ENCODE data around the gene GRK6. TPM values are rescaled to one million over a fixed set of nuclear protein-coding genes. Genes with fewer than 3 reads are reported as not detected.

GRK6 gene
- total and polyA plus RNA-seq, 9 of the 15 experiments (the other 6 are each of a cell fraction or from before 2014, with no cell fraction given): 0.63 to 122 (median 44.5) TPM

DNA sequence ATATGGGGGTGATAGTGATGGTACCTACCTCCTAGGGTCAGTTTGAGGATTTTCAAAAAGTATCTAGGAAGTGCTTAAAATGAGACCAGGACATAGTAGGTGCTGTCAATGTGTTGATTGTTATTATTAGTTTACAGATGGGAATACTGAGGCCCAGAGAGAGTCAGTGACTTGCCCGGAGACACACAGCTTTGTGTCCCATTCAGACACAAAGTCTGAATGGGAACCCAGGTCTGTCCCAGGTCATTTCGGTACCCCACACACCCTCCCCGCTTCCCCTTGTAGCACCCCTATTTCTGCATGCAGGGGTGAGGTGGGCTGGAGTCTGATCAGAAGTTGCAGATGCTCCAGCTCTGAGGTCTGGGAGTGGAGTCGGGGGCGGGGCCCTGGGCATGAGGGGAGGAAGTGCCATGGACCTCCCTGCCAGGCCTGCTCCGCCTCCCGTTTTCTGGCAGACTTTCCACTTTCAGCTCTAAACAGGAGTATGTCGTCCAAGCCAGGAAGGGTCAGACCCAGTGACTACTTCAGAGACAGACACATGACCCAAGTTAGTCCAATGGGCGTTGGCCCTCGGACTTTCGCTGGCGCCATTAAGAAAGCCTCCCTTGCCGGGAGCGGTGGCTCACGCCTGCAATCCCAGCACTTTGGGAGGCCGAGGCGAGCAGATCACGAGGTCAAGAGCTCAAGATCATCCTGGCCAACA, 50.2 kb downstream of the GRK6 start (continued):
- no peak for TF ChIP-seq EP400 (IDR thresholded peaks at IDR 0.05)

DNA sequence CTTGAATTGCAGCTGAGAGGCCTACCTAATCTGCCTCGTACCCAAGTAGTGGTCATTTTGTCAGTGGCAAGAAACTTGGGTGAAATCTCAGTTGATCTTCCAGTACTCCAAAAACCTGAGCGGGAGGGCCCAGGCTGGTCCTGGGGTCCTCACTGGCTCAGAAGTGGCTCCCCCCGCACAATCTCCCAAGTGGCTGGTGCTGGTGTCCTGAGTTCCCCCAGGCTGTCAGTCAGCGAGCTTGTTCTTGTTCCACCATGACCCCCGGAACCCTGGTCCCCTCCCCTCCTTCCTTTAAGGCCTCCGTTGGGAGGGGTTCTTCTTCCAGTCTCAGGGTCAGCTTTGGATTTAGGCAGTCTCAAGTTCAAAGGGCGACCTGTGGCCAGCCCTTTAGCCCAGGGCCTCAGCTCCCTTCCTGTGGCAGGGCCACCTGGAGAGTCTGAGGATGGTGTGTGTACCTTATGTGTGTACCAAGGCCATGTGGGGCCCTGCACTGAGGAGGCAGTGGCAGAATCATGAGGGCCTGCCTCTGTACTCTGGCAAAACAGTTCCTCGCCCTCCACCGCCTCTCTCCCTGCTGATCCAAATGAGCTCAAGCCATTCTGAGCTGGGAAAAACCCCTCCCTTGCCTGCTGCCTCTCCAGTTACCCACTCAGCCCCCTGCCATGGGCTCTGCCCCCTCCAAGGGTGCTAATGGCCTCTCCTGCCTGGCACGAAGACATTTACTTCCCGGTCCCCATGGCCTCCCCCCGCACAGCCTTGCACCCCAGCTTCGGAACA, 51.4 kb downstream of the GRK6 start:
- WGBS (ENCODE audit: insufficient coverage, low coverage, missing lambda C conversion rate): 90% methylated on average over 12 of the region's 13 CpGs
- no peaks in the 10 kb centered on the region for H4K20me1 ChIP-seq (replicated peaks; ENCODE audit: control insufficient read depth, insufficient read depth, low read length)
- in situ Hi-C loops (cut with MboI) (no loop called here), intact Hi-C loops (cut with micrococcal nuclease) (no loop called here)
- H3K27ac ChIP-seq (ENCODE audit: extremely low read depth, low read depth, low read length): 0 out of 3 replicates have a peak overlapping the region, but pooled peaks have one; percentile 31
- POLR2A ChIA-PET: interaction anchor here (0.6 to 5.4 kb wide), 12 partner anchors 8 to 404 kb away, joined by 3 to 30 read pairs (median 4); partner anchors contain the start of gene DOK3
- H3K9ac ChIP-seq (ENCODE audit: insufficient read depth in 1 of 2, low read depth in 2 of 2, low read length in 2 of 2): peak overlapping the region in 1 of 2 experiments; percentile 68; a peak in 2 of 4 replicates
- ATAC-seq: no peak
- TF ChIP-seq DMBX1 (CRISPR knock-in tag; IDR thresholded peaks at IDR 0.05; ENCODE audit: borderline replicate concordance) (no peak), POLR2G (IDR thresholded peaks at IDR 0.05; ENCODE audit: low read depth, low read length) (peak; percentile 51; the same call in 1 of the 2 replicates), ZKSCAN8 (CRISPR knock-in tag; IDR thresholded peaks at IDR 0.05) (0 out of 2 replicates have a peak, but pooled peaks have one; percentile 23)
- H3K27me3 ChIP-seq (ENCODE audit: control insufficient read depth in 2 of 2, insufficient read depth in 2 of 2, low read length in 2 of 2): no peaks in the 10 kb centered on the region
- H3K4me3 ChIP-seq: no peak overlapping the region
- H3K9me1 ChIP-seq (ENCODE audit: control insufficient read depth, insufficient read depth, low read length): no peaks in the 10 kb centered on the region
- BruUV-seq (replicated peaks): no TSS peak
- CTCF ChIA-PET (ENCODE audit: low intra/inter-chr PET ratio): no interaction called here
- no peak overlapping the region for H3K4me2 ChIP-seq (ENCODE audit: insufficient read depth, low read length)
- H3K9me3 ChIP-seq (replicated peaks; ENCODE audit: control insufficient read depth, insufficient read depth, low read depth, low read length): no peaks in the 10 kb centered on the region
- FAIRE-seq: no peak
- DNase-seq (ENCODE audit: extremely low read depth in 1 of 4, low spot score in 3 of 4): no peak
- no peak overlapping the region for H2AFZ ChIP-seq (ENCODE audit: low read depth, low read length)
- peaks cover under 1% of the 10 kb centered on the region; the same call in 1 of the 3 replicates for H3K79me2 ChIP-seq (ENCODE audit: control insufficient read depth, insufficient read depth, low read length)
- H3K4me1 ChIP-seq (replicated peaks in 1 of 2; ENCODE audit: control insufficient read depth in 2 of 2, insufficient read depth in 2 of 2, low read length in 2 of 2): peaks cover 35 to 44% of the 10 kb centered on the region in 2 experiments
- peaks cover 9% of the 10 kb centered on the region; the same call in 2 of the 3 replicates for H3K36me3 ChIP-seq (ENCODE audit: control insufficient read depth, insufficient read depth, low read length)

Measured in K562 (cell line).